H1 (cell line): ENCODE data around the gene LAYN.

Experiments
- CBX5 ChIP-seq: fragments of 300-800, 300-1000 bp; sonication (generic); IDR thresholded peaks from 2 replicates; pipeline ENCODE4 v1.7.1; 2016; ENCODE audit warnings: antibody characterized with exemption, low read length, low read depth
- CEBPB ChIP-seq: IDR thresholded peaks from 2 replicates; pipeline ENCODE4 v1.6.1; 2012; ENCODE audit warnings: low read depth, low read length
- EGR1 ChIP-seq: IDR thresholded peaks from 2 replicates; pipeline ENCODE4 v1.6.1; 2011; ENCODE audit warnings: low read depth, low read length, borderline replicate concordance
- EP300 ChIP-seq, 2 experiments: IDR thresholded peaks; 1 replicate in 1 of 2; 2 replicates in 1 of 2; pipeline ENCODE4 v1.6.1; 2011 to 2012; ENCODE audit warnings: low read depth in 2 of 2, low read length in 2 of 2, mild to moderate bottlenecking in 2 of 2, borderline replicate concordance in 1 of 2, inconsistent platforms in 1 of 2, moderate library complexity in 1 of 2
- GTF2F1 ChIP-seq: IDR thresholded peaks from 2 replicates; pipeline ENCODE4 v1.6.1; 2012; ENCODE audit warnings: low read depth, low read length, improper control_type of control experiment, borderline replicate concordance
- POLR2A ChIP-seq, 2 experiments: IDR thresholded peaks; 1 replicate in 1 of 2; 2 replicates in 1 of 2; pipeline ENCODE4 v1.6.1; 2011; ENCODE audit warnings: low read depth in 2 of 2, low read length in 2 of 2, mild to moderate bottlenecking in 2 of 2; ENCODE audit errors: control extremely low read depth in 1 of 2
- POLR2AphosphoS5 ChIP-seq: IDR thresholded peaks from 2 replicates; pipeline ENCODE4 v1.6.1; 2011; ENCODE audit warnings: low read depth, low read length
- RAD21 ChIP-seq, 2 experiments: IDR thresholded peaks in 1 of 2; conservative IDR thresholded peaks in 1 of 2; 2 replicates each; pipeline ENCODE4 v1.6.1; 2011; ENCODE audit warnings: low read depth in 2 of 2, low read length in 2 of 2, improper control_type of control experiment in 1 of 2, inconsistent platforms in 1 of 2, mild to moderate bottlenecking in 1 of 2, moderate library complexity in 1 of 2
- RFX5 ChIP-seq: IDR thresholded peaks from 2 replicates; pipeline ENCODE4 v1.6.1; 2011; ENCODE audit warnings: low read depth, low read length, improper control_type of control experiment, borderline replicate concordance
- SP1 ChIP-seq: IDR thresholded peaks from 2 replicates; pipeline ENCODE4 v1.6.1; 2011; ENCODE audit warnings: low read depth, low read length
- SRF ChIP-seq: IDR thresholded peaks from 2 replicates; pipeline ENCODE4 v1.6.1; 2011; ENCODE audit warnings: mild to moderate bottlenecking, low read depth, low read length, moderate library complexity
- TAF1 ChIP-seq: IDR thresholded peaks from 2 replicates; pipeline ENCODE4 v1.6.1; 2011; ENCODE audit warnings: mild to moderate bottlenecking, low read depth, low read length
- TF ChIP-seq, protein P1 (sequence below): IDR thresholded peaks from 2 replicates; pipeline ENCODE4 v1.6.1; 2012; ENCODE audit warnings: inconsistent platforms
- TF ChIP-seq, protein P2 (sequence below), 3 experiments: IDR thresholded peaks; 1 replicate in 2 of 3; 2 replicates in 1 of 3; pipeline versions ENCODE4 v1.5.1 to v1.6.1; 2011; ENCODE audit warnings: low read length in 3 of 3, mild to moderate bottlenecking in 3 of 3, inconsistent platforms in 2 of 3, low read depth in 1 of 3, moderate library complexity in 1 of 3; ENCODE audit not compliant: insufficient read depth in 1 of 3; ENCODE audit errors: control extremely low read depth in 1 of 3

DNA sequence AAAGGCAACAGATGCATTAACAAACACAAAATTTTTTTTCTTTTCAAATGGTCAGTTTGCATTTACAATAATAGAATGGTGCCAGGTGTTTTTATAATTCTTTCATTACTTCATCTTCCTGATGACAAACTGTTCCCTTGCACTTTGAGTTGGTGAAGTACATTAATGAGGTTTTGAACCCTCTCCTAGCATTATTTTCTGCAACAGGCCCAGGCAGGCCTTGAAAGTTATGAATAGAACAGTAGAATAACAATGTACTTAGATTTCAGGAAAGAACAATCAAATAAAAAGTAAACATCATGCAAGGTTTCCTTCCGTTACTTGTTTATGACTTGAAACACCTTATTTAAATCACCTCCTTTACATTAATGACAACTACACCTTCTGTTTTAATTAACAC is 37.9 kb upstream of the LAYN start:
- no peak for TF ChIP-seq POLR2A (IDR thresholded peaks at IDR 0.05; ENCODE audit: control extremely low read depth in 1 of 2, low read depth in 2 of 2, low read length in 2 of 2)
- TF ChIP-seq CEBPB: no peak
- no peak for TF ChIP-seq EP300 (IDR thresholded peaks at IDR 0.05; ENCODE audit: borderline replicate concordance in 1 of 2, low read depth in 2 of 2, low read length in 2 of 2)
- TF ChIP-seq RFX5: no peak
- no peak for TF ChIP-seq SP1
- TF ChIP-seq, protein P1, sequence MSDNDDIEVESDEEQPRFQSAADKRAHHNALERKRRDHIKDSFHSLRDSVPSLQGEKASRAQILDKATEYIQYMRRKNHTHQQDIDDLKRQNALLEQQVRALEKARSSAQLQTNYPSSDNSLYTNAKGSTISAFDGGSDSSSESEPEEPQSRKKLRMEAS: no peak
- TF ChIP-seq POLR2AphosphoS5: no peak
- no peak for TF ChIP-seq SRF
- TF ChIP-seq RAD21 (IDR thresholded peaks at IDR 0.05 in 1 of 2, conservative IDR thresholded peaks at IDR 0.05 in 1 of 2; ENCODE audit: low read depth in 2 of 2, low read length in 2 of 2): no peak
- no peak for TF ChIP-seq GTF2F1
- TF ChIP-seq TAF1: no peak
- no peak for TF ChIP-seq CBX5
- TF ChIP-seq EGR1: no peak
- TF ChIP-seq, protein P2, sequence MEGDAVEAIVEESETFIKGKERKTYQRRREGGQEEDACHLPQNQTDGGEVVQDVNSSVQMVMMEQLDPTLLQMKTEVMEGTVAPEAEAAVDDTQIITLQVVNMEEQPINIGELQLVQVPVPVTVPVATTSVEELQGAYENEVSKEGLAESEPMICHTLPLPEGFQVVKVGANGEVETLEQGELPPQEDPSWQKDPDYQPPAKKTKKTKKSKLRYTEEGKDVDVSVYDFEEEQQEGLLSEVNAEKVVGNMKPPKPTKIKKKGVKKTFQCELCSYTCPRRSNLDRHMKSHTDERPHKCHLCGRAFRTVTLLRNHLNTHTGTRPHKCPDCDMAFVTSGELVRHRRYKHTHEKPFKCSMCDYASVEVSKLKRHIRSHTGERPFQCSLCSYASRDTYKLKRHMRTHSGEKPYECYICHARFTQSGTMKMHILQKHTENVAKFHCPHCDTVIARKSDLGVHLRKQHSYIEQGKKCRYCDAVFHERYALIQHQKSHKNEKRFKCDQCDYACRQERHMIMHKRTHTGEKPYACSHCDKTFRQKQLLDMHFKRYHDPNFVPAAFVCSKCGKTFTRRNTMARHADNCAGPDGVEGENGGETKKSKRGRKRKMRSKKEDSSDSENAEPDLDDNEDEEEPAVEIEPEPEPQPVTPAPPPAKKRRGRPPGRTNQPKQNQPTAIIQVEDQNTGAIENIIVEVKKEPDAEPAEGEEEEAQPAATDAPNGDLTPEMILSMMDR (IDR thresholded peaks at IDR 0.05; ENCODE audit: control extremely low read depth in 1 of 3, insufficient read depth in 1 of 3, low read depth in 1 of 3, low read length in 3 of 3): no peak
